Right lobe of liver (tissue), 4 donors: Measurements from ENCODE around the gene RALGPS1.

Experiments
- POLR2A ChIP-seq: fragments of 450-650 bp; IDR thresholded peaks from one replicate; pipeline ENCODE4 v1.6.1; 2017; ENCODE audit warnings: antibody characterized with exemption, mild to moderate bottlenecking
- TF ChIP-seq, protein P1 (sequence below), 4 donors: fragments of 200-600 bp in 3 of 4; fragments of 450-650 bp in 1 of 4; IDR thresholded peaks; one replicate each; pipeline versions ENCODE4 v1.5.1 to v1.8.0; 2016 to 2022; ENCODE audit warnings: antibody characterized with exemption in 4 of 4, mild to moderate bottlenecking in 2 of 4
- donor health status: DM: no; HTN: no; CAD: no.
- donor health status: DM: no; HTN: no; CAD: no.
- donor health status: DM: no; HTN: yes; CAD: no.

DNA sequence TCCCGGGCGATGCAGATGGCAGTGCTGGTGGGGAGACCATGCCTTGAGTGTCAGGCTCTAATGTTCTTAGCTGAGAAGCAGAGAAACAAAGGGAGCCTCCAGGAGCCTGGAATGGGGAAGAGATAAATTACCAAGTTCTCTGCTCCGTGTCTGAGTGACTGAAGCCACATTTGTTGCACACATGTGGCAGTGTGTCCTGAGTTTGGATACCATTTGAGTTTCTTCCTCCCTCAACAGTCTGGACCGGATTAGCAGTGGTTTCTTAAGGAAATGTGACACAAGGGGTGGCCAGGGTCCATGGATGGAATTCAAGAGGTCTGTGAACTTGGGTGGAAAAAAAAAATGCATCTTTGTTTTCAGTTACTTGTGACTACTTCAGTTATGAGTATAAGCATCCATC, 299.3 kb downstream of the RALGPS1 start:
- TF ChIP-seq, protein P1, sequence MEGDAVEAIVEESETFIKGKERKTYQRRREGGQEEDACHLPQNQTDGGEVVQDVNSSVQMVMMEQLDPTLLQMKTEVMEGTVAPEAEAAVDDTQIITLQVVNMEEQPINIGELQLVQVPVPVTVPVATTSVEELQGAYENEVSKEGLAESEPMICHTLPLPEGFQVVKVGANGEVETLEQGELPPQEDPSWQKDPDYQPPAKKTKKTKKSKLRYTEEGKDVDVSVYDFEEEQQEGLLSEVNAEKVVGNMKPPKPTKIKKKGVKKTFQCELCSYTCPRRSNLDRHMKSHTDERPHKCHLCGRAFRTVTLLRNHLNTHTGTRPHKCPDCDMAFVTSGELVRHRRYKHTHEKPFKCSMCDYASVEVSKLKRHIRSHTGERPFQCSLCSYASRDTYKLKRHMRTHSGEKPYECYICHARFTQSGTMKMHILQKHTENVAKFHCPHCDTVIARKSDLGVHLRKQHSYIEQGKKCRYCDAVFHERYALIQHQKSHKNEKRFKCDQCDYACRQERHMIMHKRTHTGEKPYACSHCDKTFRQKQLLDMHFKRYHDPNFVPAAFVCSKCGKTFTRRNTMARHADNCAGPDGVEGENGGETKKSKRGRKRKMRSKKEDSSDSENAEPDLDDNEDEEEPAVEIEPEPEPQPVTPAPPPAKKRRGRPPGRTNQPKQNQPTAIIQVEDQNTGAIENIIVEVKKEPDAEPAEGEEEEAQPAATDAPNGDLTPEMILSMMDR (IDR thresholded peaks at IDR 0.05), result no peak
- no peak for TF ChIP-seq POLR2A
